Tibial artery (tissue), 4 donors: ENCODE results near the gene SIGLEC7.

ENCODE experiments used
- DNase-seq, 2 donors: peaks; one replicate each; pipeline ENCODE4 v3.0.0-alpha.2; 2019
- H3K27ac ChIP-seq, 2 donors: fragments of 200-600 bp; sonication (generic) in 1 of 2; 1 replicate in 1 of 2; 2 replicates in 1 of 2; pipeline ENCODE4 v1.5.1; 2018 to 2019; ENCODE audit warnings: mild to moderate bottlenecking in 1 of 2
- H3K27me3 ChIP-seq, 2 donors: fragments of 200-600 bp; sonication (generic) in 1 of 2; one replicate each; pipeline versions ENCODE4 v1.5.1 to v1.6.0; 2016 to 2019
- H3K36me3 ChIP-seq, 3 donors: fragments of 200-600 bp; sonication (generic) in 2 of 3; one replicate each; pipeline ENCODE4 v1.5.1; 2016 to 2019; ENCODE audit warnings: mild to moderate bottlenecking in 2 of 3
- H3K4me1 ChIP-seq, 4 donors: fragments of 200-600 bp; sonication (generic) in 2 of 4; 1 replicate in 3 of 4; 2 replicates in 1 of 4; pipeline ENCODE4 v1.5.1; 2016 to 2019
- H3K4me3 ChIP-seq, 2 donors: fragments of 200-600 bp; sonication (generic) in 1 of 2; 1 replicate in 1 of 2; 2 replicates in 1 of 2; pipeline ENCODE4 v1.5.1; 2018 to 2019; ENCODE audit warnings: mild to moderate bottlenecking in 2 of 2
- H3K9me3 ChIP-seq, 3 donors: fragments of 200-600 bp; sonication (generic) in 1 of 3; one replicate each; pipeline ENCODE4 v1.5.1; 2016 to 2019
- CTCF ChIP-seq, 2 experiments: fragments of 200-600 bp in 1 of 2; fragments of 450-650 bp in 1 of 2; IDR thresholded peaks; one replicate each; pipeline ENCODE4 v1.5.1; 2017 to 2019; ENCODE audit warnings: antibody characterized with exemption in 2 of 2, mild to moderate bottlenecking in 1 of 2, moderate library complexity in 1 of 2
- intact Hi-C: fragments of 100-400 bp; cut with DNase I; formaldehyde crosslinking; loops from one replicate; pipeline ENCODE4 v1.15.0; 2023; ENCODE audit warnings: low total_unique reads

The SIGLEC7 gene

GRCh38 chr19:51198641-51199040 is 56.5 kb downstream of the SIGLEC7 start:
- TF ChIP-seq CTCF (IDR thresholded peaks at IDR 0.05): no peak
- intact Hi-C loops: no loop called here
- H3K36me3 ChIP-seq: no peaks in the 10 kb centered on the region
- no peaks in the 10 kb centered on the region for H3K9me3 ChIP-seq
- no peak overlapping the region for H3K4me3 ChIP-seq
- peaks cover 0 to 30% of the 10 kb centered on the region in 2 donors for H3K27me3 ChIP-seq
- no peak overlapping the region for H3K27ac ChIP-seq
- H3K4me1 ChIP-seq: no peaks in the 10 kb centered on the region
- no peak for DNase-seq

GRCh38 chr19:51200071-51200666 is 58.1 kb downstream of the SIGLEC7 start:
- H3K36me3 ChIP-seq: no peaks in the 10 kb centered on the region
- no peak overlapping the region for H3K4me3 ChIP-seq
- no peaks in the 10 kb centered on the region for H3K4me1 ChIP-seq
- intact Hi-C loops: no loop called here
- H3K9me3 ChIP-seq: no peaks in the 10 kb centered on the region
- DNase-seq: no peak
- TF ChIP-seq CTCF (IDR thresholded peaks at IDR 0.05): no peak
- H3K27me3 ChIP-seq: peaks cover 0 to 30% of the 10 kb centered on the region in 2 donors
- H3K27ac ChIP-seq: no peak overlapping the region

DNA sequence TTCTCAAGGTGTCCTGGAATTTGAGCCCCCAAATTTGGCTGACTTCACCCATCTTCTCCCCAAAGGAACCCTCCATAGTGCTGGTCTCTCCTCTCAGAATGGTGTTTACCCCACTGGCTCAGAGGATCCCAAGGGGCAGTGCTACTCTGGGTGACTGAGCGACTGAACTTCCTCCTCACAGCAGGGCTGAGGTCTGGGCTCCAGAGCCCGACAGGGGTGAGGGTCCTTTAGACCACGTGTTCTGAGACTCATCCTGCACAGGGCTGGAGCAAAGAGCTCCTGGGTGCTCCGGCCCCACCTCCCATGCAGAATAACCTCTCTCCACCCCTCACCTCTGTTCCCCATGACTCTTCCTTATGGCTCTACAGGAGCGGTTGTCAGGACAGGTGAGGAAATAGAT is 59.6 kb downstream of the SIGLEC7 start:
- DNase-seq: no peak
- H3K27ac ChIP-seq: no peak overlapping the region

More for the DNA sequence above, 59.6 kb downstream of the SIGLEC7 start:
- peaks cover 0 to 30% of the 10 kb centered on the region in 2 donors for H3K27me3 ChIP-seq
- no peaks in the 10 kb centered on the region for H3K36me3 ChIP-seq
- no peak overlapping the region for H3K4me3 ChIP-seq
- intact Hi-C loops: no loop called here
- H3K9me3 ChIP-seq: no peaks in the 10 kb centered on the region
- no peaks in the 10 kb centered on the region for H3K4me1 ChIP-seq
- no peak for TF ChIP-seq CTCF (IDR thresholded peaks at IDR 0.05)
